Stimulated activated effector memory CD8-positive, alpha-beta T cell treated with anti-CD3 and anti-CD28 coated beads, Interleukin-12 subunit alpha, Interleukin-12 subunit beta, amount 100 ng/mL, for 72 hours (primary cell): ENCODE data around the gene PARD3B.

Experiments used
- ATAC-seq: fragments of 150-1000 bp; cut with Tn5 transposase; 2 replicates; pipeline ENCODE4 v1.10.0; 2021
- DNase-seq, 2 donors: peaks; one replicate each; pipeline ENCODE4 v3.0.0; 2021 to 2022; ENCODE audit warnings: low spot score in 2 of 2
- H3K27ac Mint-ChIP-seq: one replicate; pipeline ENCODE4 v1.8.0; 2022; ENCODE audit warnings: mild to moderate bottlenecking, mixed read lengths
- H3K36me3 Mint-ChIP-seq: one replicate; pipeline ENCODE4 v1.8.0; 2022; ENCODE audit warnings: mild to moderate bottlenecking, mixed read lengths
- H3K4me1 Mint-ChIP-seq: one replicate; pipeline ENCODE4 v1.8.0; 2022; ENCODE audit warnings: mixed read lengths
- H3K4me3 Mint-ChIP-seq: one replicate; pipeline ENCODE4 v1.8.0; 2022; ENCODE audit warnings: mild to moderate bottlenecking, mixed read lengths
- H3K9me3 Mint-ChIP-seq: one replicate; pipeline ENCODE4 v1.8.0; 2022; ENCODE audit warnings: mixed read lengths

The PARD3B gene

DNA sequence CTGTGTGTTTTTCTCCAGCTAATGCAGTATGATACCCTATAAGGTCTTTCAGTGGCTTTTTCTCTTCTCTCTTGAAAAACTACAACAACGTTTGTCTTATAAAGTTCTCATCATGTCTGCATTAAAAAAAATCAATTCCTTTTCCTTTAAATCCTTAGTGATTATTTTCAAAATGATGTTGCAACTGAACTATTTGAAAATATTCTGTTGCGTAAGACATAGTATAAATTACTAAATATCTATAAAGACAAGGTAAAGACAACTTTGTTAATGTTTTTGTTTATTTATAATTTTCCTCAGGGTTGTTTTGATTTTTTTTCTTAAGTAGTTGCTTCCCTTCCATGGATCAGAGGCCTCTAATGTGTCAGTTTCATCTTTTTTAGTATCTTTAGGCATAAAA lies 21.2 kb downstream of the PARD3B start:
- no peak overlapping the region for H3K27ac Mint-ChIP-seq
- ATAC-seq, result no peak
- no peak for DNase-seq
- H3K4me3 Mint-ChIP-seq, result no peak overlapping the region
- H3K9me3 Mint-ChIP-seq, result no peaks in the 10 kb centered on the region
- no peaks in the 10 kb centered on the region for H3K36me3 Mint-ChIP-seq
- H3K4me1 Mint-ChIP-seq, result no peaks in the 10 kb centered on the region

DNA sequence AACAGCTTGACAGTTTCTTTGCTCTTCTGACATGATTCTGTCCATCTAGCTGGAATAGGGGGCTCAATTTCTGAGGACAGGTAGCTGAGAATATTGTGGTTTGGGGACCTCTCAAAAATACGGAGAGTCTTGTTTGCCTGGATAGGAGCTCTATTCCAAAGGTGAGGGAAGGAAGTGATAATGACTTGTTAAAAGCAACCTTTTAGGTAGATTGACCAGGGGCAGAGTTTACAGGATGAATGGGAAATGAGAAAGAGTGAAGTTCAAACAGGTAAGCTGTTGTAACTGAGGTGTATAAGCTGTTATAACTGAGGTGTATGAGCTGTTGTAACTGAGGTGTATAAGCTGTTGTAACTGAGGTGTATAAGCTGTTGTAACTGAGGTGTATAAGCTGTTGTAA lies 25.1 kb downstream of the PARD3B start:
- no peak for DNase-seq
- no peak overlapping the region for H3K4me3 Mint-ChIP-seq
- H3K9me3 Mint-ChIP-seq, result no peaks in the 10 kb centered on the region
- H3K27ac Mint-ChIP-seq, result no peak overlapping the region
- H3K4me1 Mint-ChIP-seq, result no peaks in the 10 kb centered on the region
- no peak for ATAC-seq
- H3K36me3 Mint-ChIP-seq, result no peaks in the 10 kb centered on the region

GRCh38 chr2:204571041-204571440 lies 25.8 kb downstream of the PARD3B start:
- Mint-ChIP-seq H3K9me3 (no peaks in the 10 kb centered on the region), H3K4me1 (no peaks in the 10 kb centered on the region), H3K36me3 (no peaks in the 10 kb centered on the region), H3K4me3 (no peak overlapping the region), H3K27ac (no peak overlapping the region)
- no peak for ATAC-seq
- no peak for DNase-seq

- no peaks in the 10 kb centered on the region for H3K36me3 Mint-ChIP-seq
- no peaks in the 10 kb centered on the region for H3K4me1 Mint-ChIP-seq
- no peak overlapping the region for H3K4me3 Mint-ChIP-seq
- DNase-seq, result no peak
- no peak for ATAC-seq
- H3K27ac Mint-ChIP-seq, result no peak overlapping the region
- H3K9me3 Mint-ChIP-seq, result no peaks in the 10 kb centered on the region
Observed at GRCh38 chr2:204571911-204572310, 26.6 kb downstream of the PARD3B start.

DNA sequence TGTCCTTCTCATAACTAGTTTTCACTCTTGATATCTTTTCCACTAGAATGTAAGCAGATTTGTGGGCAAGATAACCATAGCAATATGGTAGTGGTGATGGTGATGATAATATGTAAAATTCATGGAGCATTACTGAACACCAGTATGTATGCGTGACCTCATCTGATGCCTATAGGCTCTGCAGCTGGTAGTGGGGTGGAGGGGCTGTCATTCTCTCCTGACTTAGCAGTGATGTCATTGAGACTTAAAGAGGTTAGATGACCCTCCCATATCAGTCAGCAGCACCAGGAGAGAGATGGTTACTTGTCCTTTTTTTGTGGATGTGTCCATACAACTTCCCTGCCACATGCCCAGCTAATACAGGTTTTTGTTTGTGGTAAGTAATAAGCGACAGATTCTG lies 27.9 kb downstream of the PARD3B start:
- ATAC-seq (peak; percentile 34), DNase-seq (no peak)
- Mint-ChIP-seq H3K4me3 (no peak overlapping the region), H3K9me3 (no peaks in the 10 kb centered on the region), H3K36me3 (no peaks in the 10 kb centered on the region), H3K27ac (no peak overlapping the region), H3K4me1 (no peaks in the 10 kb centered on the region)

- Mint-ChIP-seq H3K4me3 (no peak overlapping the region), H3K4me1 (no peaks in the 10 kb centered on the region), H3K36me3 (no peaks in the 10 kb centered on the region), H3K27ac (no peak overlapping the region), H3K9me3 (no peaks in the 10 kb centered on the region)
- ATAC-seq (no peak), DNase-seq (no peak)
Observed at GRCh38 chr2:204574486-204574885, 29.2 kb downstream of the PARD3B start.

GRCh38 chr2:204575463-204575862 lies 30.2 kb downstream of the PARD3B start:
- ATAC-seq (no peak), DNase-seq (no peak)
- Mint-ChIP-seq H3K4me3 (no peak overlapping the region), H3K36me3 (no peaks in the 10 kb centered on the region), H3K27ac (no peak overlapping the region), H3K9me3 (no peaks in the 10 kb centered on the region), H3K4me1 (no peaks in the 10 kb centered on the region)

GRCh38 chr2:204576362-204576979 lies 31.2 kb downstream of the PARD3B start:
- H3K27ac Mint-ChIP-seq, result no peak overlapping the region

GRCh38 chr2:204578928-204579598 lies 33.8 kb downstream of the PARD3B start:
- H3K4me1 Mint-ChIP-seq, result no peaks in the 10 kb centered on the region
- no peaks in the 10 kb centered on the region for H3K9me3 Mint-ChIP-seq
- DNase-seq (no peak), ATAC-seq (no peak)
- no peaks in the 10 kb centered on the region for H3K36me3 Mint-ChIP-seq
- H3K27ac Mint-ChIP-seq, result no peak overlapping the region
- H3K4me3 Mint-ChIP-seq, result no peak overlapping the region

More at GRCh38 chr2:204576362-204576979, 31.2 kb downstream of the PARD3B start:
- ATAC-seq (no peak), DNase-seq (no peak)
- Mint-ChIP-seq H3K36me3 (no peaks in the 10 kb centered on the region), H3K4me1 (no peaks in the 10 kb centered on the region), H3K9me3 (no peaks in the 10 kb centered on the region), H3K4me3 (no peak overlapping the region)

- no peak overlapping the region for H3K4me3 Mint-ChIP-seq
- DNase-seq, result no peak
- H3K4me1 Mint-ChIP-seq, result no peaks in the 10 kb centered on the region
- H3K27ac Mint-ChIP-seq, result no peak overlapping the region
- no peak for ATAC-seq
- H3K9me3 Mint-ChIP-seq, result no peaks in the 10 kb centered on the region
- H3K36me3 Mint-ChIP-seq, result no peaks in the 10 kb centered on the region
Observed at GRCh38 chr2:204581946-204582345, 36.7 kb downstream of the PARD3B start.

GRCh38 chr2:204583773-204584172 lies 38.5 kb downstream of the PARD3B start:
- DNase-seq, result no peak
- Mint-ChIP-seq H3K4me3 (no peak overlapping the region), H3K27ac (no peak overlapping the region), H3K4me1 (no peaks in the 10 kb centered on the region), H3K9me3 (no peaks in the 10 kb centered on the region), H3K36me3 (no peaks in the 10 kb centered on the region)
- ATAC-seq, result no peak

- Mint-ChIP-seq H3K36me3 (no peaks in the 10 kb centered on the region), H3K4me3 (no peak overlapping the region), H3K27ac (no peak overlapping the region), H3K4me1 (no peaks in the 10 kb centered on the region), H3K9me3 (peaks cover 6% of the 10 kb centered on the region)
- DNase-seq, result no peak
- no peak for ATAC-seq
Observed at GRCh38 chr2:204585930-204586329, 40.7 kb downstream of the PARD3B start.

GRCh38 chr2:204586444-204587180 lies 41.3 kb downstream of the PARD3B start:
- Mint-ChIP-seq H3K9me3 (peaks cover 6% of the 10 kb centered on the region), H3K27ac (no peak overlapping the region), H3K4me3 (no peak overlapping the region), H3K4me1 (no peaks in the 10 kb centered on the region), H3K36me3 (no peaks in the 10 kb centered on the region)
- ATAC-seq (no peak), DNase-seq (no peak)

- Mint-ChIP-seq H3K4me3 (no peak overlapping the region), H3K27ac (no peak overlapping the region), H3K4me1 (no peaks in the 10 kb centered on the region), H3K9me3 (peaks cover 8% of the 10 kb centered on the region), H3K36me3 (no peaks in the 10 kb centered on the region)
- no peak for ATAC-seq
- no peak for DNase-seq
Observed at GRCh38 chr2:204590063-204590462, 44.8 kb downstream of the PARD3B start.

DNA sequence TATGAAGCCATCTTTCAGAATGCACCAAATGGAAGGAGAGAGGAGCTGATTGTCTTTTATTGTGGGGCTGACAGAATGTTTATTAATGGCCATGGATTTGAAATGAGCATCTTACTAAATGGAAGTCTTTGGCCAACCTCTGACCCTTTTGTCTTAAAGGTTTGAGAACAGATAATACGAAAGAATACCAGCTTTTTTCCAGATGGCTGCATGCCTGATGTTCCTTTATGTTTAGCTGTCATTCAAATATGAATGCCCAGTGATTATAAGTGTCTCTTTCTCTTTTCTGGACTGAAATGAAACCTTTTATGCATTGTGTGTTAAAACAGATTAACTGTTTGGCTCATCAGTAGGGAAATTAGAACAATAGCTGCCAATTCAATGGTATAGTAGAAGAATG lies 46.0 kb downstream of the PARD3B start:
- DNase-seq, result no peak
- Mint-ChIP-seq H3K27ac (no peak overlapping the region), H3K36me3 (no peaks in the 10 kb centered on the region), H3K9me3 (peaks cover 8% of the 10 kb centered on the region), H3K4me1 (no peaks in the 10 kb centered on the region), H3K4me3 (no peak overlapping the region)
- ATAC-seq, result no peak

GRCh38 chr2:204604061-204604460 lies 58.8 kb downstream of the PARD3B start:
- Mint-ChIP-seq H3K9me3 (no peaks in the 10 kb centered on the region), H3K4me3 (no peak overlapping the region), H3K4me1 (no peaks in the 10 kb centered on the region), H3K36me3 (no peaks in the 10 kb centered on the region), H3K27ac (no peak overlapping the region)
- DNase-seq, result no peak
- ATAC-seq, result no peak
